Measurements from ENCODE around the gene KIAA0930.

KIAA0930 gene

DNA sequence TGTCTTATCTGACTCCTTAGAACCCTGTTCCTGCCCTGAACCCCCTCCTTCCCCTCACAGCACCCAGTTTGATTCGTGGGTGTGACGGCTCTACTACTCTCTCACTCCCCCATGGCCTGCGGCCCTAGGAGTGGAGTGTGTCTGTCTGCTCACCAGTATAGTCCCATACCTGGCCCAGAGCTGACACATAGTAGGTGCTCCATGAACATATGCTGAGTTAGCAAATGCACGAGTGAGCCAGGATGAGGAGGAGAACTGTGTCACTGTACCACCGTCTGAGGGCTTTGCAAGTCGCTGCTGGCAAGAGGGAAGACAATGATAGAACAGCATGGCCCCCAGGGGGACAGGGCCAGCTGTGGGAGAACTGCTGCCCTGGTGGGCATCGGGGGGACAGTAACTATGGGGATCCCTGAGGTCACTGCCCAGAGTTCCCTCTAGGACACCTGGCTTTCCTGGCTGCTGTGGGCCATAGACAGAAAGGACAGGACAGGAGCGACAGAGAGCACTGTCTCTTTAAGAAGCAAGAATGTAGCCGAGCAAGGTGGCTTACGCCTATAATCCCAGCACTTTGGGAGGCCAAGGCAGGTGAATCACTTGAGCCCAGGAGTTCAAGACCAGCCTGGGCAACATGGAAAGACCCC, 19.2 kb upstream of the KIAA0930 start:
- TF ChIP-seq, protein P1, sequence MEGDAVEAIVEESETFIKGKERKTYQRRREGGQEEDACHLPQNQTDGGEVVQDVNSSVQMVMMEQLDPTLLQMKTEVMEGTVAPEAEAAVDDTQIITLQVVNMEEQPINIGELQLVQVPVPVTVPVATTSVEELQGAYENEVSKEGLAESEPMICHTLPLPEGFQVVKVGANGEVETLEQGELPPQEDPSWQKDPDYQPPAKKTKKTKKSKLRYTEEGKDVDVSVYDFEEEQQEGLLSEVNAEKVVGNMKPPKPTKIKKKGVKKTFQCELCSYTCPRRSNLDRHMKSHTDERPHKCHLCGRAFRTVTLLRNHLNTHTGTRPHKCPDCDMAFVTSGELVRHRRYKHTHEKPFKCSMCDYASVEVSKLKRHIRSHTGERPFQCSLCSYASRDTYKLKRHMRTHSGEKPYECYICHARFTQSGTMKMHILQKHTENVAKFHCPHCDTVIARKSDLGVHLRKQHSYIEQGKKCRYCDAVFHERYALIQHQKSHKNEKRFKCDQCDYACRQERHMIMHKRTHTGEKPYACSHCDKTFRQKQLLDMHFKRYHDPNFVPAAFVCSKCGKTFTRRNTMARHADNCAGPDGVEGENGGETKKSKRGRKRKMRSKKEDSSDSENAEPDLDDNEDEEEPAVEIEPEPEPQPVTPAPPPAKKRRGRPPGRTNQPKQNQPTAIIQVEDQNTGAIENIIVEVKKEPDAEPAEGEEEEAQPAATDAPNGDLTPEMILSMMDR (IDR thresholded peaks at IDR 0.05) = no peak

DNA sequence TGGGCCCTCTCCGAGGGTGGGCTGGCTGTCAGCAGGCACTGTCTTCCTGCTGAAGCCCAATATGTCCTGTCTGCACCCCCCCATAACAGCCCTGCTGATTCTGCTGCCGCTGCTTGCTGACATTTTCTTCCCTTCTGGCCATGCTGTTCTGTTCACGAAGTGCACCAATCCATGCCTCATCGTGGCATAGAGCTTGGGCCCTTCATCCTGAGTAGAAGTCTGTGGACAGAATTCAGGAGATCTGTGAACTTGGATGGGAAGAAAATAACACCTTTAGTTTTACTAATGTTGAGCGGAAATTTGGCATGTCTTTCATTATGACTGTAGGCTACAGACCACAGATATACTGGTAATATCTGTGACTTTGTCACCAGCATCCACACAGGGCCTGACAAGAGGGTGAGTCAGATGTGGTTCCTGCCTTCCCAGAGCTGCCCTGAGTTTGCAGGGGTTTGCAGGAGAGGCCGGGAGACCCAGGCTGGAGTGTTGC, 14.1 kb upstream of the KIAA0930 start:
- TF ChIP-seq, protein P1 (IDR thresholded peaks at IDR 0.05) = no peak

DNA sequence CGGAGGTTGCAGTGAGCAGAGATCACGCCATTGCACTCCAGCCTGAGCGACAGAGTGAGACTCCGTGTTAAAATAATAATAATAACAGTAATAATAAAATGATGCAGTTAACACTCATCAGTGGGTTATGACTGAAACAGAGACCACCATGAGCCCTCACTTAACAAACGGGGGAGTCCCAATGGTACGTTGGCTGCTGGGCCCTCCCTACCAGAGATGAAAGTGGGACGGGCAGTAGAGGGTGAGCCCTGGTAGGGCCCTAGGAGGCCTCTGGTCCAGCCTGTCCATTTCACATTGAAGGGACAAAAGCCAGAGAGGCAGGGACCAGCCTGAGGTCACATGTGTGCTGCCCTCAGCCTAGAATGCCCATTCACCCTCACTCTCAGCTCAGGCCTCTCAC, 13.7 kb upstream of the KIAA0930 start:
- TF ChIP-seq, protein P1 (IDR thresholded peaks at IDR 0.05) = no peak

DNA sequence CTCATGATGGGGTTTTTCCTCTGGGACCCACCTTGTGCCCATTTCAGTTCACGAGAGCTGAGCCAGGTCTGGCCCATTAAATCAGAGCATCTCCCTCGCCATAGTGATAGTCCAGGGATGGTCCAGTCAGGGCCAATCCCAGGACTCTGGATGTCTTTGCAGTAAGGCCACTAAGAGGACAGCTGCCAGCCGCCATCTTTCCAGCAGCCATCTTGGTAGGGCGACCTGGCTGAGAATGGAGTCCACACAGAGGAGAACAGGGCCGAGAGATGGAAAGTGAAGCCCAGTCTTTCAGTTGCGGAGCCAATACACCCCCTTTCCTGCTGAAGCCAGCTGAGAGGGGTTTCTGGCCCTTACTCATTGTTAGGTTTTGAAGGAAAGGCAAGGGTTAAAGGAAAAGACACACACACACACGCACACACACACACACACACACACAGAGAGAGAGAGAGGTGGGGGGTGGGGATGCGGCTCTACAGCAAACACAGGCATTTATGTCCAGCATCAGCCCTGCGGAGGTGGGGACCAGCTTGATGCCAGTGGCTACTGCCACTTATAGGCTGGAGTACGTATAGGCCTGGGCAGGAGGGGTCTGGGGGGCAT, 12.4 kb upstream of the KIAA0930 start:
- TF ChIP-seq, protein P1 (IDR thresholded peaks at IDR 0.05) = no peak

DNA sequence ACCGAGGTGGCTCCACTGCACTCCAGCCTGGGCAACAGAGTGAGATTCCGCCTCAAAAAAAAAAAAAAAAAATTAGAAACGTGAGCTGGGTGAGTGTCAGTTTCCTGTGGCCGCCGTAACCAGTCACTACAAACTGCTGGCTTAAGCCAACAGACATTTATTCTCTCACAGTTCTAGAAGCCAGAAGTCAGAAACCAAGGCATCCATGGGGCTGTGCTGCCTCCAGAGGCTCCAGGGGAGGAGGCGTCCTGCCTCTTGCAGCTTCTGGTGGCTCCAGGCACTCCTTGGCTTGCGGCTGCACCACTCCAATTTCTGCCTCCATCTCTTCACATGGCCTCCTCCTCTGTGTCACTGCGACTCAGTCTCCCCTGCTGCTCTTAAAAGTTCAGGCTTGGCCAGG, 11.1 kb upstream of the KIAA0930 start:
- TF ChIP-seq, protein P1 (IDR thresholded peaks at IDR 0.05) = no peak

DNA sequence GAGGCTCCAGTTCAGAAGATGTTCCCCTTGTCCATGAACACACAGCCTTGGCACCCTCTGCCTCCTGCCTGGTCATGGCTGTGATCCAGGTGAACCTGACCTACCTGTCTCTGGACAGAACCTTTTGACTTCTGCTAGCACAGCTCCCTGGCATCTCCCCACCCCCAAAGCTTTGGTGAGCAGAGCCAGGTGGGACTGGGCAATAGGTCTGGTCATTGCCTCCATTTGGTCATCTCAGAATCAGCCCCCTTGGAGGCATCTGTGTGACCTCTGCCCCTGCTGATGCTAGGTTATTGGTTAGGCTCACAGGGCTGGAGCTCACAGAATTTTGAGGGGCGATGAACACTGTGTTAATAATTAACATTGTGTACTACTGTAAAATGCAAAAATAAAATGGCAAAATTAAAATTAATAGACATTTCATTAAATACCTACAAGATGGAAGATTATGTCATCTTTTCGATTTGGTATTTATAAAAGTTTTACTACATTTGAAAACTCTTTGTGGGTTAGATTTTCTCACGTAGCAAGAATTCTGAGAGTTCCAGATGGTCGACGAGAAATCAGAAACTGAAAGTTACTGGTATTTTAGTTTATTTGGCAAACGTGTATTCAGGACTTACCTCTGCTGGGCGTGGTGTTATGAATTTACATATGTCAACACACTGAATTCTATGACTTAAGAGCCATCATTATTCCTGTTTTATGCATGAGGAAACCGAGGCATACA, 8.3 kb upstream of the KIAA0930 start:
- TF ChIP-seq, protein P1 (IDR thresholded peaks at IDR 0.05) = no peak

DNA sequence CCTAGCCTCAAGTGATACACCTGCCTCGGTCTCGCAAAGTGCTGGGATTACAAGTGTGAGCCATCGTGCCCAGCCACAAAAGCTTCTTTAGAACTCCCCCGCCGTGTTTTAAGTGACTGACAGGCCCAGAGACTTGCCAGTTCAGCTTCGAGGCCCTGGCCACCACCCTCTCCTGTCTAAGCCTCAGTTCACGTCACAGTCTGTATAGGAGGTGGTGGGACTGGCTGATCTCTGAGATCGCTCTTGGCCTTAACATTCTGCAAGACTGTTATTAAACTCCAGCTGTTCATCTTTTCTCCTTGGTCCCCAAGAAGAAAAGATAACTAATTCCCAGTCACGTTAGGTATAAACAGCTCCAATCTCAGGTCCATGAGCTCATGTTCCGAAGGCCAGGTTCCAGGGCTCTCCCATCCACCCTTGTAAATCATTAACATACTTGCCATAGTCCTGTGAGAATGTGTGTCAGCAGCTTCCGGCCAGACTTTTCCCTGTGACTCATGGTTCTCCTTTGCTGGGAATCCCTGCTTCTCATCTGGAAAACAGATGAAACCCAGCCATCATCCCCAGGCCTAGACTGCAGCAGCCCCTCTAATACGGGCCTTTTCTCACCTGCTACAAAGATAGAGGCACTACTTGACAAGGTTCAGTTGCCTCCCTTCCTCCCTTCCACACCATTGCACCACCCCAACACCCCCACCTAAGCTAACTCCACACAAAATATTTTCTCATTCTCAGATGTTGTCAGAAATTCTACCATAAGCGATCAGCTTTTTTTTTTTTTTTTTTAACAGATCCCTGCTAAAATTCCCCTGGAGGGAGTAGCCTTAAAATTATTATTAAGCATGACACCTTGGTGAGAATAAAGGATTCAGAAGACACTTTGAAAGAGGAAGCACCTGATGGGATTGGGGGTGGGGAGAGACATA, 5.6 kb upstream of the KIAA0930 start:
- TF ChIP-seq, protein P1 (IDR thresholded peaks at IDR 0.05) = no peak
